HepG2 (cell line): ENCODE measurements around the gene ASPM. TPM values are rescaled to one million over a fixed set of nuclear protein-coding genes. Genes with fewer than 3 reads are reported as not detected.
A peak's percentile ranks its signal among the peaks of the same experiment; 100 is the strongest.

Experiments used
- CREM ChIP-seq, 2 experiments: sonication (generic) in 1 of 2; formaldehyde crosslinking in 1 of 2; IDR thresholded peaks; 2 replicates each; pipeline versions ENCODE4 v1.4.0 to v1.6.1; 2016 to 2020; ENCODE audit warnings: antibody characterized with exemption in 1 of 2, mild to moderate bottlenecking in 1 of 2, missing genetic modification reagents in 1 of 2
- MAFF ChIP-seq: IDR thresholded peaks from 2 replicates; pipeline ENCODE4 v1.6.1; 2011; ENCODE audit warnings: low read depth, low read length, improper control_type of control experiment
- MTERF4 ChIP-seq: sonication (generic); formaldehyde crosslinking; IDR thresholded peaks from 2 replicates; pipeline ENCODE4 v1.8.0; 2023; ENCODE audit warnings: mild to moderate bottlenecking, missing genetic modification reagents
- NFIC ChIP-seq: IDR thresholded peaks from 2 replicates; pipeline ENCODE4 v1.6.1; 2012; ENCODE audit warnings: mild to moderate bottlenecking, low read length, inconsistent platforms
- ONECUT2 ChIP-seq: sonication (generic); formaldehyde crosslinking; IDR thresholded peaks from 2 replicates; pipeline ENCODE4 v1.4.0; 2020; ENCODE audit warnings: missing genetic modification reagents
- POLR2AphosphoS2 ChIP-seq: IDR thresholded peaks from 2 replicates; pipeline ENCODE4 v1.6.1; 2011; ENCODE audit warnings: low read depth, low read length, improper control_type of control experiment
- SIN3B ChIP-seq: fragments of 150-350 bp; IDR thresholded peaks from 2 replicates; pipeline ENCODE4 v1.6.1; 2014; ENCODE audit warnings: low read length
- TMF1 ChIP-seq: sonication (generic); formaldehyde crosslinking; IDR thresholded peaks from 2 replicates; pipeline ENCODE4 v1.8.1; 2022; ENCODE audit warnings: low read depth, missing genetic modification reagents
- ZKSCAN5 ChIP-seq: sonication (generic); formaldehyde crosslinking; IDR thresholded peaks from 2 replicates; pipeline ENCODE4 v1.5.1; 2020; ENCODE audit warnings: mild to moderate bottlenecking, missing genetic modification reagents
- ZNF598 ChIP-seq: sonication (generic); formaldehyde crosslinking; IDR thresholded peaks from 2 replicates; pipeline ENCODE4 v1.5.1; 2020; ENCODE audit warnings: mild to moderate bottlenecking, missing genetic modification reagents, borderline replicate concordance
- ZNF609 ChIP-seq: sonication (generic); formaldehyde crosslinking; IDR thresholded peaks from 2 replicates; pipeline ENCODE4 v1.4.0; 2020; ENCODE audit warnings: mild to moderate bottlenecking, missing genetic modification reagents, borderline replicate concordance
- polyA plus RNA-seq, 8 experiments: library from polyadenylated mRNA; depleted of rRNA in 3 of 8; stranded (reverse) in 7 of 8; unstranded in 1 of 8; fragments of >200 nt; fragmentation: Illumina TruSeq in 4 of 8; extraction: Trizol in 4 of 8; gene quantifications; 2 replicates each; pipeline versions ENCODE4 v1.2.1 to v1.2.3, GENCODE V29; 2011 to 2016; ENCODE audit warnings: low read depth in 4 of 8, missing spikeins in 1 of 8, mixed read lengths in 1 of 8; ENCODE audit not compliant: insufficient read depth in 1 of 8
- total RNA-seq, 5 experiments: library from RNA; depleted of rRNA; stranded (reverse); fragments of >200 nt; fragmentation: Illumina TruSeq; extraction: Trizol; gene quantifications; 2 replicates each; pipeline ENCODE4 v1.2.3, GENCODE V29; 2016; ENCODE audit warnings: low read depth in 1 of 5
- TF ChIP-seq, protein P1 (sequence below): sonication (generic); formaldehyde crosslinking; conservative IDR thresholded peaks from 2 replicates; pipeline ENCODE4 v1.4.0; 2020; ENCODE audit warnings: mild to moderate bottlenecking, missing genetic modification reagents, moderate library complexity
- TF ChIP-seq, protein P2 (sequence below): IDR thresholded peaks from 2 replicates; pipeline ENCODE4 v1.6.1; 2016; ENCODE audit warnings: control low read depth
- TF ChIP-seq, protein P3 (sequence below): sonication (generic); formaldehyde crosslinking; IDR thresholded peaks from 2 replicates; pipeline ENCODE4 v1.8.1; 2023; ENCODE audit warnings: missing genetic modification reagents, mild to moderate bottlenecking, borderline replicate concordance

Gene ASPM
- total and polyA plus RNA-seq, 2 of the 13 experiments (the other 11 are each of a cell fraction or from before 2014, with no cell fraction given) = 7.7 to 29.1 TPM

- TF ChIP-seq, protein P1, sequence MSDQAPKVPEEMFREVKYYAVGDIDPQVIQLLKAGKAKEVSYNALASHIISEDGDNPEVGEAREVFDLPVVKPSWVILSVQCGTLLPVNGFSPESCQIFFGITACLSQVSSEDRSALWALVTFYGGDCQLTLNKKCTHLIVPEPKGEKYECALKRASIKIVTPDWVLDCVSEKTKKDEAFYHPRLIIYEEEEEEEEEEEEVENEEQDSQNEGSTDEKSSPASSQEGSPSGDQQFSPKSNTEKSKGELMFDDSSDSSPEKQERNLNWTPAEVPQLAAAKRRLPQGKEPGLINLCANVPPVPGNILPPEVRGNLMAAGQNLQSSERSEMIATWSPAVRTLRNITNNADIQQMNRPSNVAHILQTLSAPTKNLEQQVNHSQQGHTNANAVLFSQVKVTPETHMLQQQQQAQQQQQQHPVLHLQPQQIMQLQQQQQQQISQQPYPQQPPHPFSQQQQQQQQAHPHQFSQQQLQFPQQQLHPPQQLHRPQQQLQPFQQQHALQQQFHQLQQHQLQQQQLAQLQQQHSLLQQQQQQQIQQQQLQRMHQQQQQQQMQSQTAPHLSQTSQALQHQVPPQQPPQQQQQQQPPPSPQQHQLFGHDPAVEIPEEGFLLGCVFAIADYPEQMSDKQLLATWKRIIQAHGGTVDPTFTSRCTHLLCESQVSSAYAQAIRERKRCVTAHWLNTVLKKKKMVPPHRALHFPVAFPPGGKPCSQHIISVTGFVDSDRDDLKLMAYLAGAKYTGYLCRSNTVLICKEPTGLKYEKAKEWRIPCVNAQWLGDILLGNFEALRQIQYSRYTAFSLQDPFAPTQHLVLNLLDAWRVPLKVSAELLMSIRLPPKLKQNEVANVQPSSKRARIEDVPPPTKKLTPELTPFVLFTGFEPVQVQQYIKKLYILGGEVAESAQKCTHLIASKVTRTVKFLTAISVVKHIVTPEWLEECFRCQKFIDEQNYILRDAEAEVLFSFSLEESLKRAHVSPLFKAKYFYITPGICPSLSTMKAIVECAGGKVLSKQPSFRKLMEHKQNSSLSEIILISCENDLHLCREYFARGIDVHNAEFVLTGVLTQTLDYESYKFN (CRISPR knock-in tag) = peak; percentile 92
- no peak for TF ChIP-seq MTERF4 (CRISPR knock-in tag)
- no peak for TF ChIP-seq MAFF
- TF ChIP-seq ZNF609 (CRISPR knock-in tag) = no peak
- TF ChIP-seq NFIC = peak; percentile 81; the same call in 1 of the 2 replicates
- no peak for TF ChIP-seq SIN3B
- TF ChIP-seq TMF1 (CRISPR knock-in tag) = no peak
- no peak for TF ChIP-seq ZKSCAN5 (CRISPR knock-in tag)
- TF ChIP-seq, protein P2, sequence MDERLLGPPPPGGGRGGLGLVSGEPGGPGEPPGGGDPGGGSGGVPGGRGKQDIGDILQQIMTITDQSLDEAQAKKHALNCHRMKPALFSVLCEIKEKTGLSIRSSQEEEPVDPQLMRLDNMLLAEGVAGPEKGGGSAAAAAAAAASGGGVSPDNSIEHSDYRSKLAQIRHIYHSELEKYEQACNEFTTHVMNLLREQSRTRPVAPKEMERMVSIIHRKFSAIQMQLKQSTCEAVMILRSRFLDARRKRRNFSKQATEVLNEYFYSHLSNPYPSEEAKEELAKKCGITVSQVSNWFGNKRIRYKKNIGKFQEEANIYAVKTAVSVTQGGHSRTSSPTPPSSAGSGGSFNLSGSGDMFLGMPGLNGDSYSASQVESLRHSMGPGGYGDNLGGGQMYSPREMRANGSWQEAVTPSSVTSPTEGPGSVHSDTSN (CRISPR knock-in tag) = no peak
- no peak for TF ChIP-seq POLR2AphosphoS2
- TF ChIP-seq CREM (IDR thresholded peaks at IDR 0.05) = peak; percentile 62; the same call in 1 of the 2 replicates
- TF ChIP-seq CREM (CRISPR knock-in tag; IDR thresholded peaks at IDR 0.05) = no peak
- TF ChIP-seq, protein P3, sequence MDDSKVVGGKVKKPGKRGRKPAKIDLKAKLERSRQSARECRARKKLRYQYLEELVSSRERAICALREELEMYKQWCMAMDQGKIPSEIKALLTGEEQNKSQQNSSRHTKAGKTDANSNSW = no peak
- peak; percentile 79 for TF ChIP-seq ONECUT2 (CRISPR knock-in tag)
- no peak for TF ChIP-seq ZNF598 (CRISPR knock-in tag)
Observed at GRCh38 chr1:197067457-197067818, 79.0 kb downstream of the ASPM start (continued).
